Fibroblast of mammary gland (primary cell): Measurements from ENCODE around the gene NQO2.

Experiments
- DNase-seq: peaks from one replicate; pipeline ENCODE4 v3.0.0-alpha.2; 2010; ENCODE audit warnings: low read depth
- H3K4me3 ChIP-seq: 2 replicates; pipeline ENCODE4 v1.5.1; 2011; ENCODE audit warnings: low read depth, mild to moderate bottlenecking, low read length, moderate library complexity; ENCODE audit not compliant: control insufficient read depth
- CTCF ChIP-seq: conservative IDR thresholded peaks from 2 replicates; pipeline ENCODE4 v1.5.1; 2011; ENCODE audit warnings: low read depth, low read length, inconsistent platforms; ENCODE audit not compliant: control insufficient read depth, insufficient read depth

The NQO2 gene

DNA sequence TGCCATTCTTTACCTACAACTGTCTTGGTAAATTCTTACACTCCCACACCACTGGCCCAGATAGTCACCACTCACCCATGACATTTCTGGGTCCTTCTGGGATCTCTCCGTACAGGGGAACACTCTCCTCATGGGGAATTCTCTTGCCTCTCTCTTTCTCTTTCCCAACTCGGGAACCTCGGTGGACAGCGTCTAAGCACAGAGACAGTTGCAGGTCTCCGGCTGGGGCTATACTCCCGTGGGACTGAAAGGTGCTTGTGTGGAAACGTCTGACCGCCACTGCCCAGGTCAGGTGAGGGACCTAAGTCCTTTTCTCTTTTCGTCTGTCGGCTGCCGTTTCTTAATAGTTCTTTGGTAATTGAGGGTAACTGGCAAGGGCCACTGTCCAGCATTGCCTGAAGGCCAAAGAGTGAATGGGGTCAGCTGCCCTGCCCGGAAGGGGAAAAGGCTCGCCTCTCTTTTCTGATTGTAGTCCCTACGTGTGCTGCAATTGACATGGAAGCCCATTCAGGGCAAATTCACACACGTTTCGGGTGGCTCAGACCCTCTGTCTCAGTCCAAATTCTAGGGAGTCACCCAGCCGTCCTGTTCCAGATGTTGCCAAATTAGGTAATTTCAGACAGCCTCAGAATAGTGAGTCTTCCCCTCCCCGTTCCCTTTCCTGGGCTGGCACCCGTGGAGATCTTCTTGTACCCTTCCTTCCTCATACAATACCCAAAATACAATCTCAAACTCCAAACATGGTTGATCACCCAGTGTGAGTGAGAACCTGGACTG lies 37.4 kb downstream of the NQO2 start:
- DNase-seq: no peak
- H3K4me3 ChIP-seq: no peak overlapping the region
- TF ChIP-seq CTCF: no peak

DNA sequence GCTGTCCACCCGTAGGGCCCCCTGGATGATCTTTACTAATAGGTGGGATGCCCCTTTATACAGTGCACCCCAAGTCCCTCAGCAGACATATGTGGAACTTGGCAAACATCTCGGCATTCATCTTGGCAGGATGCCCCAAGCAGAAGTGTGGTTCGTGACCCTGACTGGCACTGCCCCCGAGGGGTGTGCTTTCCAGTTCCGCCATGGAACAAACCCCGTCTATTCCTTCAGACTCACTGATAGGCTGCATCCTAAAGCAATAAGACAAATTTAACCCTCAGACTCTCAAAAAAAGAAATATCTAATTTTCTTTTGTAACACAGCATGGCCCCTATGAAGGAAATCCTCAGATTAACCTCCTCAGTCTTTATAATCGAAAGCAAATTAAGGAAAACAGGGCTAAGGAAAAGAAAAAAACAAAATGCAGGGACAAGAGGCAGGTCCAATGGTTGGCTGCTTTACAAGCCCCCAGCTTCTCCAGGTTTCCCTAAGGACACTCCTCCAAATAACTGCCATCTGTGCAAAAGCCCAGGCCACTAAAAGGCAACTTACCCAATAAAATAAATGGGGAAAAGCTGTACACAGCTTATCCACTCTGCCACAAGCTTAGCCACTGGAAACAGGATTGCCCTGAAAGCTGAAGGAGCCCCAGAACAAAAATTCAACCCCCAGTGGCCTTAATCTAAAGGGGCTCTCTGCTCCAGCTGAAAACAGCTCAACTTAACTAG lies 38.1 kb downstream of the NQO2 start:
- DNase-seq: no peak
- no peak overlapping the region for H3K4me3 ChIP-seq
- no peak for TF ChIP-seq CTCF

- no peak for DNase-seq
- no peak overlapping the region for H3K4me3 ChIP-seq
- TF ChIP-seq CTCF: no peak
Observed at GRCh38 chr6:3039384-3039783, 39.7 kb downstream of the NQO2 start.

DNA sequence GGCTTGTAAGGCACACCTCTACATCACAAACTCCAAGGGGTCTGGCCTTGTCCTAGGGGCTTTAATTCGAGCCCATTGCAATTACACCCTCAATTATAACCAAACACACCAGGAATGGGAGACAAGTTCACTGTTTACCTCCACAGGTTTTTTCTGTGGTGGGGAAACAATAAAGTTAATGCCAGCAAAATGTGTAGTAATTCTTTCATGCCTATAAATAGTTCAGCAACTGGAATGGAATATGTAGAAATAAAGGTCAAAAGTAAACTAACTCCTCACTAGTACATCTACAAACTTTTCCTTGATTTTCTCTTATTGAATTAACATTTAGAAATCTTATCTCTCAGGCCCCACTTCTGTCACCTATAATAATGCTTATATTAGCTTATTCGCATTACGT lies 41.5 kb downstream of the NQO2 start:
- H3K4me3 ChIP-seq: no peak overlapping the region
- no peak for DNase-seq
- no peak for TF ChIP-seq CTCF

GRCh38 chr6:3041606-3042005 lies 41.9 kb downstream of the NQO2 start:
- no peak overlapping the region for H3K4me3 ChIP-seq
- DNase-seq: no peak
- TF ChIP-seq CTCF: no peak

DNA sequence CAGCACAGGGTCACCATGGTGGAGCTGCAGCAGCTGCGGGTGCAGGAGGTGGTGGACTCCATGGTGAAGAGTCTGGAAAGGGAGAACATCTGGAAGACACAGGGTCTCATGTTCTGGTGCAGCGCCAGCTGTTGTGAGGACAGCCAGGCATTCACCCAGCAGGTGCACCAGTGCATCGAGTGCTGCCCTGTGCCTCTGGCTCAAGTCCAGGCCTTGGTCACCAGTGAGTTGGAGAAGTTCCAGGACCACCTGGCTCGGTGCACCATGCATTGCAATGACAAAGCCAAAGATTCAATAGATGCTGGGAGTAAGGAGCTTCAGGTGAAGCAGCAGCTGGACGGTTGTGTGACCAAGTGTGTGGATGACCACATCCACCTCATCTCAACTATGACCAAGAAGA lies 45.7 kb downstream of the NQO2 start:
- DNase-seq: no peak
- no peak for TF ChIP-seq CTCF
- H3K4me3 ChIP-seq: no peak overlapping the region
